Ishikawa (cell line): ENCODE measurements around the gene PPP1R18.

Experiments used
- EP300 ChIP-seq: IDR thresholded peaks from 2 replicates; pipeline ENCODE4 v1.6.1; 2012; ENCODE audit warnings: borderline replicate concordance
- FOXM1 ChIP-seq: IDR thresholded peaks from 2 replicates; pipeline ENCODE4 v1.6.1; 2012; ENCODE audit warnings: low read depth, borderline replicate concordance
- MAX ChIP-seq: IDR thresholded peaks from 2 replicates; pipeline ENCODE4 v1.6.1; 2012
- RAD21 ChIP-seq: IDR thresholded peaks from 2 replicates; pipeline ENCODE4 v1.6.1; 2012; ENCODE audit warnings: low read depth
- TCF12 ChIP-seq: IDR thresholded peaks from 2 replicates; pipeline ENCODE4 v1.6.1; 2012; ENCODE audit warnings: low read depth

DNA sequence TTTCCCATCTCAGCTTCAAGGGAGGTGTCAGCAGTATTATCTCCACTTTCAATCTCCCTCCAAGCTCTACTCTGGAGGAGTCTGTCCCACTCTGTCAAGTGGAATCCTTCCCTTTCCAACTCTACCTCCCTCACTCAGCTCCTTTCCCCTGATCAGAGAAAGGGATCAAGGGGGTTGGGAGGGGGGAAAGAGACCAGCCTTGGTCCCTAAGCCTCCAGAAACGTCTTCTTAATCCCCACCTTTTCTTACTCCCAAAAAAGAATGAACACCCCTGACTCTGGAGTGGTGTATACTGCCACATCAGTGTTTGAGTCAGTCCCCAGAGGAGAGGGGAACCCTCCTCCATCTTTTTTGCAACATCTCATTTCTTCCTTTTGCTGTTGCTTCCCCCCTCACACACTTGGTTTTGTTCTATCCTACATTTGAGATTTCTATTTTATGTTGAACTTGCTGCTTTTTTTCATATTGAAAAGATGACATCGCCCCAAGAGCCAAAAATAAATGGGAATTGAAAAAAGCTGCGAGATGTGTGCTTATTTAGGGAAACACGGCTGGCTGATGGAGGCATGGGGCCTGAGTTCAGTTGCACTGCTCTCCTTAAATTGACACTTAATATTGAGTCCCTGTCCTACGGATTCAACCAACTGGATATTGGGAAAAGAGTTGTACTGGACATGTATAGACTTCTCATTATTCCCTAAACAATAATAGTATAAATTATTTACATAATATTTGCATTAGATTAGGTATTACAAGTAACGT lies 38.6 kb upstream of the PPP1R18 start:
- no peak for TF ChIP-seq RAD21
- no peak for TF ChIP-seq FOXM1
- TF ChIP-seq TCF12, result no peak
- TF ChIP-seq MAX, result no peak
- TF ChIP-seq EP300, result no peak
